ENCODE data around the gene KLHL11. TPM values are rescaled to one million over a fixed set of nuclear protein-coding genes. Genes with fewer than 3 reads are reported as not detected.

KLHL11 gene
- total and polyA plus RNA-seq, 2 of the 8 experiments (the other 6 are each of a cell fraction or from before 2014, with no cell fraction given), result 4.2 to 13.7 TPM

- no peak overlapping the region for H3K9ac ChIP-seq (replicated peaks in 1 of 4; ENCODE audit: extremely low read depth in 1 of 4, low read depth in 3 of 4, low read length in 3 of 4)
- no peak overlapping the region for H2BK20ac ChIP-seq (ENCODE audit: low read length)
- 95% methylated on average over 1 of the region's 1 CpG; no CpG with 5 or more reads in 1 of the 2 experiments for WGBS, 2 experiments (ENCODE audit: extremely low coverage in 1 of 2, insufficient coverage in 1 of 2, insufficient read length in 1 of 2, insufficient replicate concordance in 2 of 2, low coverage in 1 of 2, low lambda C conversion rate in 2 of 2, missing lambda C conversion rate in 1 of 2)
- peaks cover 2% of the 10 kb centered on the region; the same call in 1 of the 2 replicates for H3K79me1 ChIP-seq (ENCODE audit: low read depth, low read length)
- H3K4me2 ChIP-seq (ENCODE audit: insufficient read depth in 1 of 2, low read depth in 2 of 2, low read length in 2 of 2), result no peak overlapping the region
- H2BK15ac ChIP-seq (ENCODE audit: low read length), result no peak overlapping the region
- H4K8ac ChIP-seq (ENCODE audit: extremely low read depth, insufficient read depth, low read length), result no peak overlapping the region
- no peak overlapping the region for H3K56ac ChIP-seq (replicated peaks; ENCODE audit: insufficient read length, low read depth, low read length)
- no peak overlapping the region for H3K18ac ChIP-seq (ENCODE audit: extremely low read depth, low read length)
- peaks cover 9 to 51% (median 12%) of the 10 kb centered on the region in 4 experiments; a peak in 7 of 8 replicates for H3K36me3 ChIP-seq (ENCODE audit: control insufficient read depth in 2 of 4, insufficient read depth in 4 of 4, low read length in 3 of 4)
- H4K5ac ChIP-seq (ENCODE audit: insufficient read length, low read depth, low read length), result no peak overlapping the region
- H3K4me1 ChIP-seq (replicated peaks in 1 of 4; ENCODE audit: control insufficient read depth in 3 of 4, insufficient read depth in 4 of 4, low read length in 3 of 4), result peaks cover 0 to 18% (median 12%) of the 10 kb centered on the region in 4 experiments; a peak in 6 of 7 replicates
- H2BK12ac ChIP-seq (ENCODE audit: low read depth, low read length), result no peak overlapping the region
- POLR2A ChIA-PET (ENCODE audit: partially characterized antibody), result interaction anchor here (0.9 to 5.6 kb wide), 9 partner anchors 9 to 96 kb away, joined by 3 to 40 read pairs (median 5); partner anchors contain the start of genes ACLY, FKBP10, HAP1 and P3H4
- H2AK5ac ChIP-seq (ENCODE audit: low read depth, low read length), result no peak overlapping the region
- H3K4me3 ChIP-seq (ENCODE audit: extremely low read depth in 1 of 4, insufficient read depth in 2 of 4, low read depth in 3 of 4, low read length in 4 of 4), result no peak overlapping the region
- no peaks in the 10 kb centered on the region for H3K9me3 ChIP-seq (ENCODE audit: insufficient read depth in 2 of 2, low read depth in 1 of 2, low read length in 1 of 2)
- no peak overlapping the region for H3K14ac ChIP-seq (ENCODE audit: insufficient read length)
- CTCF ChIA-PET (ENCODE audit: partially characterized antibody), result interaction anchor here (0.7 to 4.1 kb wide), 4 partner anchors 11 to 37 kb away, joined by 3 to 16 read pairs (median 5); partner anchors contain the start of genes FKBP10, JUP and P3H4
- no peak overlapping the region for H2AFZ ChIP-seq (ENCODE audit: low read length)
- H2BK5ac ChIP-seq (ENCODE audit: low read depth, low read length), result no peak overlapping the region
- no peak for TF ChIP-seq ATF2 (IDR thresholded peaks at IDR 0.05; ENCODE audit: low read length)
- no peak; the same call in 1 of the 2 replicates for TF ChIP-seq POLR2AphosphoS5 (IDR thresholded peaks at IDR 0.05; ENCODE audit: low read depth, low read length)
- no peak for TF ChIP-seq RXRA (IDR thresholded peaks at IDR 0.05; ENCODE audit: insufficient read depth, low read depth, low read length)
- no peak for DNase-seq (ENCODE audit: low read depth in 1 of 2, low spot score in 2 of 2)
- H4K91ac ChIP-seq (replicated peaks; ENCODE audit: insufficient read length, low read length), result no peak overlapping the region
- H3K79me2 ChIP-seq (ENCODE audit: control insufficient read depth in 1 of 2, insufficient read depth in 2 of 2, low read length in 2 of 2), result no peaks in the 10 kb centered on the region
- no peaks in the 10 kb centered on the region; the same call in 1 of the 2 replicates for H3K23me2 ChIP-seq (ENCODE audit: low read depth, low read length)
- H3K27ac ChIP-seq (ENCODE audit: low read depth, low read length), result no peak overlapping the region
- no peak overlapping the region for H3K23ac ChIP-seq (ENCODE audit: insufficient read length)
- no peak for FAIRE-seq
- H3K27me3 ChIP-seq (replicated peaks in 1 of 4; ENCODE audit: control insufficient read depth in 3 of 4, extremely low read depth in 1 of 4, insufficient read depth in 3 of 4, low read length in 3 of 4), result no peaks in the 10 kb centered on the region
- H2BK120ac ChIP-seq (replicated peaks; ENCODE audit: low read depth, low read length), result no peak overlapping the region
- H3K4ac ChIP-seq (replicated peaks; ENCODE audit: insufficient read length, low read depth, low read length), result no peak overlapping the region
- peaks cover 1 to 6% of the 10 kb centered on the region in 2 experiments for H4K20me1 ChIP-seq (replicated peaks in 1 of 2; ENCODE audit: control insufficient read depth in 1 of 2, insufficient read depth in 2 of 2, low read length in 2 of 2)
Measured at GRCh38 chr17:41823141-41823524, 42.1 kb downstream of the KLHL11 start.

Measured in H1 (cell line).